Measurements from ENCODE around the gene PROS1.
"Not testable (repeated sequence)": the region's sequence is repeated elsewhere in the genome, so short reads cannot be mapped to it uniquely, and the experiment has no call there.

Gene PROS1

GRCh38 chr3:93937485-93937884 lies 36.2 kb downstream of the PROS1 start:
- H3K4me3 ChIP-seq (ENCODE audit: control insufficient read depth in 1 of 7, extremely low read depth in 1 of 7, insufficient read depth in 4 of 7, low read depth in 2 of 7, low read length in 6 of 7); DNase-seq; H3K27me3 ChIP-seq (replicated peaks in 2 of 5; ENCODE audit: control insufficient read depth in 4 of 5, insufficient read depth in 5 of 5, low read length in 4 of 5); POLR2A ChIA-PET; H3K9me3 ChIP-seq (ENCODE audit: control extremely low read depth in 1 of 5, control insufficient read depth in 4 of 5, insufficient read depth in 2 of 5, low read depth in 1 of 5, low read length in 4 of 5); H3K4me1 ChIP-seq (ENCODE audit: control extremely low read depth in 1 of 4, control insufficient read depth in 4 of 4, insufficient read depth in 4 of 4, low read length in 3 of 4); H3K27ac ChIP-seq (ENCODE audit: insufficient read depth in 1 of 2, low read depth in 1 of 2, low read length in 2 of 2, poor library complexity in 1 of 2, severe bottlenecking in 2 of 2); H3K36me3 ChIP-seq (ENCODE audit: control insufficient read depth in 4 of 4, insufficient read depth in 4 of 4, low read length in 3 of 4): not testable (repeated sequence)
- CTCF ChIA-PET, result interaction anchor here (0.7 kb wide), 1 partner anchor 580 kb away, joined by 3 read pairs; no protein-coding TSS in a partner anchor
- WGBS (ENCODE audit: insufficient coverage), result 88% methylated on average over 3 of the region's 6 CpGs

GRCh38 chr3:93936549-93936948 lies 37.1 kb downstream of the PROS1 start:
- DNase-seq, result no peak
- WGBS (ENCODE audit: insufficient coverage), result 86% methylated on average over 1 of the region's 1 CpG
- Histone ChIP-seq H3K27ac (ENCODE audit: insufficient read depth in 1 of 2, low read depth in 1 of 2, low read length in 2 of 2, poor library complexity in 1 of 2, severe bottlenecking in 2 of 2) (no peak overlapping the region), H3K27me3 (replicated peaks in 2 of 5; ENCODE audit: control insufficient read depth in 4 of 5, insufficient read depth in 5 of 5, low read length in 4 of 5) (no peaks in the 10 kb centered on the region), H3K4me3 (ENCODE audit: control insufficient read depth in 1 of 7, extremely low read depth in 1 of 7, insufficient read depth in 4 of 7, low read depth in 2 of 7, low read length in 6 of 7) (no peak overlapping the region), H3K36me3 (ENCODE audit: control insufficient read depth in 4 of 4, insufficient read depth in 4 of 4, low read length in 3 of 4) (no peaks in the 10 kb centered on the region), H3K4me1 (ENCODE audit: control extremely low read depth in 1 of 4, control insufficient read depth in 4 of 4, insufficient read depth in 4 of 4, low read length in 3 of 4) (no peaks in the 10 kb centered on the region), H3K9me3 (ENCODE audit: control extremely low read depth in 1 of 5, control insufficient read depth in 4 of 5, insufficient read depth in 2 of 5, low read depth in 1 of 5, low read length in 4 of 5) (peaks cover 0 to 2% (median 0%) of the 10 kb centered on the region in 5 experiments)
- POLR2A ChIA-PET, result no interaction called here
- CTCF ChIA-PET, result no interaction called here

- DNase-seq, result no peak
- CTCF ChIA-PET, result no interaction called here
- Histone ChIP-seq H3K27me3 (replicated peaks in 2 of 5; ENCODE audit: control insufficient read depth in 4 of 5, insufficient read depth in 5 of 5, low read length in 4 of 5) (no peaks in the 10 kb centered on the region), H3K27ac (ENCODE audit: insufficient read depth in 1 of 2, low read depth in 1 of 2, low read length in 2 of 2, poor library complexity in 1 of 2, severe bottlenecking in 2 of 2) (no peak overlapping the region), H3K4me3 (ENCODE audit: control insufficient read depth in 1 of 7, extremely low read depth in 1 of 7, insufficient read depth in 4 of 7, low read depth in 2 of 7, low read length in 6 of 7) (no peak overlapping the region), H3K4me1 (ENCODE audit: control extremely low read depth in 1 of 4, control insufficient read depth in 4 of 4, insufficient read depth in 4 of 4, low read length in 3 of 4) (no peaks in the 10 kb centered on the region), H3K36me3 (ENCODE audit: control insufficient read depth in 4 of 4, insufficient read depth in 4 of 4, low read length in 3 of 4) (no peaks in the 10 kb centered on the region), H3K9me3 (ENCODE audit: control extremely low read depth in 1 of 5, control insufficient read depth in 4 of 5, insufficient read depth in 2 of 5, low read depth in 1 of 5, low read length in 4 of 5) (peaks cover 0 to 2% (median 0%) of the 10 kb centered on the region in 5 experiments)
- POLR2A ChIA-PET, result no interaction called here
- 90% methylated on average over 2 of the region's 5 CpGs for WGBS (ENCODE audit: insufficient coverage)
These were observed 39.2 kb downstream of the PROS1 start for GRCh38 chr3:93934366-93935046.

GRCh38 chr3:93931597-93932229 lies 42.0 kb downstream of the PROS1 start:
- no peak overlapping the region for H3K4me3 ChIP-seq (ENCODE audit: control insufficient read depth in 1 of 7, extremely low read depth in 1 of 7, insufficient read depth in 4 of 7, low read depth in 2 of 7, low read length in 6 of 7)
- H3K9me3 ChIP-seq (ENCODE audit: control extremely low read depth in 1 of 5, control insufficient read depth in 4 of 5, insufficient read depth in 2 of 5, low read depth in 1 of 5, low read length in 4 of 5), result no peaks in the 10 kb centered on the region
- ChIA-PET CTCF (no interaction called here), POLR2A (no interaction called here)
- no peak for DNase-seq
- H3K27me3 ChIP-seq (replicated peaks in 2 of 5; ENCODE audit: control insufficient read depth in 4 of 5, insufficient read depth in 5 of 5, low read length in 4 of 5), result no peaks in the 10 kb centered on the region
- no peak overlapping the region for H3K27ac ChIP-seq (ENCODE audit: insufficient read depth in 1 of 2, low read depth in 1 of 2, low read length in 2 of 2, poor library complexity in 1 of 2, severe bottlenecking in 2 of 2)
- no peaks in the 10 kb centered on the region for H3K36me3 ChIP-seq (ENCODE audit: control insufficient read depth in 4 of 4, insufficient read depth in 4 of 4, low read length in 3 of 4)
- WGBS (ENCODE audit: insufficient coverage), result 100% methylated on average over 5 of the region's 5 CpGs
- H3K4me1 ChIP-seq (ENCODE audit: control extremely low read depth in 1 of 4, control insufficient read depth in 4 of 4, insufficient read depth in 4 of 4, low read length in 3 of 4), result no peaks in the 10 kb centered on the region

- Histone ChIP-seq H3K27me3 (replicated peaks in 2 of 5; ENCODE audit: control insufficient read depth in 4 of 5, insufficient read depth in 5 of 5, low read length in 4 of 5) (no peaks in the 10 kb centered on the region), H3K36me3 (ENCODE audit: control insufficient read depth in 4 of 4, insufficient read depth in 4 of 4, low read length in 3 of 4) (no peaks in the 10 kb centered on the region), H3K4me1 (ENCODE audit: control extremely low read depth in 1 of 4, control insufficient read depth in 4 of 4, insufficient read depth in 4 of 4, low read length in 3 of 4) (no peaks in the 10 kb centered on the region), H3K4me3 (ENCODE audit: control insufficient read depth in 1 of 7, extremely low read depth in 1 of 7, insufficient read depth in 4 of 7, low read depth in 2 of 7, low read length in 6 of 7) (no peak overlapping the region), H3K27ac (ENCODE audit: insufficient read depth in 1 of 2, low read depth in 1 of 2, low read length in 2 of 2, poor library complexity in 1 of 2, severe bottlenecking in 2 of 2) (no peak overlapping the region), H3K9me3 (ENCODE audit: control extremely low read depth in 1 of 5, control insufficient read depth in 4 of 5, insufficient read depth in 2 of 5, low read depth in 1 of 5, low read length in 4 of 5) (no peaks in the 10 kb centered on the region)
- WGBS (ENCODE audit: insufficient coverage), result 100% methylated on average over 1 of the region's 3 CpGs
- DNase-seq, result no peak
- ChIA-PET CTCF (no interaction called here), POLR2A (no interaction called here)
These were observed 43.7 kb downstream of the PROS1 start for GRCh38 chr3:93930041-93930440.

GRCh38 chr3:93926789-93927188 lies 46.9 kb downstream of the PROS1 start:
- POLR2A ChIA-PET, result no interaction called here

GRCh38 chr3:93924491-93924890 lies 49.2 kb downstream of the PROS1 start:
- 100% methylated on average over 1 of the region's 2 CpGs for WGBS (ENCODE audit: insufficient coverage)
- Histone ChIP-seq H3K4me3 (ENCODE audit: control insufficient read depth in 1 of 7, extremely low read depth in 1 of 7, insufficient read depth in 4 of 7, low read depth in 2 of 7, low read length in 6 of 7) (no peak overlapping the region), H3K27ac (ENCODE audit: insufficient read depth in 1 of 2, low read depth in 1 of 2, low read length in 2 of 2, poor library complexity in 1 of 2, severe bottlenecking in 2 of 2) (no peak overlapping the region), H3K4me1 (ENCODE audit: control extremely low read depth in 1 of 4, control insufficient read depth in 4 of 4, insufficient read depth in 4 of 4, low read length in 3 of 4) (no peaks in the 10 kb centered on the region), H3K36me3 (ENCODE audit: control insufficient read depth in 4 of 4, insufficient read depth in 4 of 4, low read length in 3 of 4) (no peaks in the 10 kb centered on the region), H3K27me3 (replicated peaks in 2 of 5; ENCODE audit: control insufficient read depth in 4 of 5, insufficient read depth in 5 of 5, low read length in 4 of 5) (no peaks in the 10 kb centered on the region), H3K9me3 (ENCODE audit: control extremely low read depth in 1 of 5, control insufficient read depth in 4 of 5, insufficient read depth in 2 of 5, low read depth in 1 of 5, low read length in 4 of 5) (no peaks in the 10 kb centered on the region)
- CTCF ChIA-PET, result no interaction called here
- no peak for DNase-seq
- POLR2A ChIA-PET, result no interaction called here

More at GRCh38 chr3:93926789-93927188, 46.9 kb downstream of the PROS1 start:
- Histone ChIP-seq H3K36me3 (ENCODE audit: control insufficient read depth in 4 of 4, insufficient read depth in 4 of 4, low read length in 3 of 4) (no peaks in the 10 kb centered on the region), H3K27me3 (replicated peaks in 2 of 5; ENCODE audit: control insufficient read depth in 4 of 5, insufficient read depth in 5 of 5, low read length in 4 of 5) (no peaks in the 10 kb centered on the region), H3K4me3 (ENCODE audit: control insufficient read depth in 1 of 7, extremely low read depth in 1 of 7, insufficient read depth in 4 of 7, low read depth in 2 of 7, low read length in 6 of 7) (no peak overlapping the region), H3K4me1 (ENCODE audit: control extremely low read depth in 1 of 4, control insufficient read depth in 4 of 4, insufficient read depth in 4 of 4, low read length in 3 of 4) (no peaks in the 10 kb centered on the region), H3K27ac (ENCODE audit: insufficient read depth in 1 of 2, low read depth in 1 of 2, low read length in 2 of 2, poor library complexity in 1 of 2, severe bottlenecking in 2 of 2) (no peak overlapping the region), H3K9me3 (ENCODE audit: control extremely low read depth in 1 of 5, control insufficient read depth in 4 of 5, insufficient read depth in 2 of 5, low read depth in 1 of 5, low read length in 4 of 5) (no peaks in the 10 kb centered on the region)
- no peak for DNase-seq
- CTCF ChIA-PET, result no interaction called here

Measured in common myeloid progenitor, CD34-positive (primary cell).